Heart right ventricle (tissue), 16 donors: ENCODE measurements around the gene TIE1. TPM values are rescaled to one million over a fixed set of nuclear protein-coding genes. Genes with fewer than 3 reads are reported as not detected.

ENCODE experiments used
- ATAC-seq, 8 donors: fragments of 200-7000 bp; cut with Tn5 transposase; one replicate each; pipeline ENCODE4 v1.9.1; 2020; ENCODE audit warnings: mild to moderate bottlenecking in 8 of 8, moderate library complexity in 8 of 8, moderate number of reproducible peaks in 1 of 8
- DNase-seq, 2 donors: peaks; one replicate each; pipeline ENCODE4 v3.0.0-alpha.2; 2020
- H3K27ac ChIP-seq, 10 donors: fragments of 200-600 bp; sonication (generic) in 2 of 10; one replicate each; pipeline versions ENCODE4 v1.5.0 to v1.8.0; 2020 to 2022; ENCODE audit warnings: mild to moderate bottlenecking in 3 of 10
- H3K27me3 ChIP-seq, 7 donors: fragments of 200-600 bp; one replicate each; pipeline ENCODE4 v1.8.0; 2021 to 2022; ENCODE audit warnings: mild to moderate bottlenecking in 2 of 7
- H3K36me3 ChIP-seq, 9 donors: fragments of 200-600 bp; sonication (generic) in 1 of 9; one replicate each; pipeline versions ENCODE4 v1.5.0 to v1.8.0; 2020 to 2022; ENCODE audit warnings: mild to moderate bottlenecking in 2 of 9
- H3K4me1 ChIP-seq, 9 donors: fragments of 200-600 bp; sonication (generic) in 1 of 9; one replicate each; pipeline versions ENCODE4 v1.5.0 to v1.8.0; 2020 to 2022; ENCODE audit warnings: mild to moderate bottlenecking in 4 of 9
- H3K4me3 ChIP-seq, 10 donors: fragments of 200-600 bp; sonication (generic) in 2 of 10; one replicate each; pipeline versions ENCODE4 v1.5.0 to v1.8.0; 2020 to 2022; ENCODE audit warnings: mild to moderate bottlenecking in 7 of 10, moderate library complexity in 2 of 10
- H3K9me3 ChIP-seq, 11 donors: fragments of 200-600 bp in 10 of 11; sonication (generic) in 2 of 11; one replicate each; pipeline versions ENCODE4 v1.5.0 to v1.8.0; 2013 to 2022; ENCODE audit warnings: mild to moderate bottlenecking in 2 of 11, control low read depth in 1 of 11, moderate library complexity in 1 of 11
- WGBS, 2 donors: extraction: QIAGEN DNeasy Blood & Tissue Kit; methylation state at CpG; one replicate each; pipeline ENCODE4 v1.1.7; 2013; ENCODE audit warnings: inconsistent platforms in 1 of 2; 5-methylcytosine and 5-hydroxymethylcytosine counted together
- intact Hi-C, 10 donors: fragments of 100-400 bp; cut with DNase I; formaldehyde crosslinking; loops; one replicate each; pipeline versions ENCODE4 v1.11.1 to v1.14.2; 2022
- polyA plus RNA-seq, 2 donors: library from polyadenylated mRNA; stranded (reverse); fragments of 200-250 nt; gene quantifications; one replicate each; pipeline ENCODE4 v1.2.3, GENCODE V29; 2013
- total RNA-seq, 10 donors: library from RNA; stranded (reverse); fragmentation: NEBNext Ultra II Directional in 3 of 10; extraction: Animal tissue kit (Norgen Biotek cat#: 25700) in 3 of 10; gene quantifications; one replicate each; pipeline versions ENCODE4 v1.2.1 to v1.2.4, GENCODE V29; 2021 to 2023
- TF ChIP-seq, protein P1 (sequence below), 9 donors: fragments of 200-600 bp; sonication (generic) in 2 of 9; IDR thresholded peaks; one replicate each; pipeline versions ENCODE4 v1.5.0 to v1.8.0; 2021 to 2022; ENCODE audit warnings: antibody characterized with exemption in 9 of 9, mild to moderate bottlenecking in 5 of 9, moderate library complexity in 1 of 9
- donor health status: Arrhythmogenic right ventricular cardiomyopathy.
- donor health status: ischemic (EF 13 %, LVEDD 7.1; RV severe dilation, severe dysfunction).
- donor health status: healthy with polysubstance abuse.
- donor health status: DM: no; HTN: yes; CAD: no.
- donor health status: DM: no; HTN: no; CAD: no.
- donor health status: ischemic (EF 25% LVEDD 6.9; RV normal size, moderate dysfunction).
- donor health status: ischemic (EF 25% LVEDD 5.7; RV mildly dilated, moderate dysfunction).
- donor health status: healthy.
- donor health status: DM: yes; HTN: yes; CAD: no.
- donor health status: Ischemic cardiomyopathy.
- donor health status: ischemic (EF 35%, LVEDD 5.7; RV mildly dilated, moderate dysfunction).
- donor health status: nonischemic (EF 11% LVEDD 7.7; RV severe dilation, severe dysfunction).
- donor health status: DM: yes; HTN: yes; CAD: no.
- donor health status: PGD.
- donor health status: ischemic (EF 29% LVEDD 5.4; RV normal size, mild dysfunction).
- donor health status: nonischemic (EF 23%, LVEDD 6.1; RV moderate dilation, normal function).

The TIE1 gene
- total and polyA plus RNA-seq, 12 donors: 19.9 to 55.8 (median 32.0) TPM

DNA sequence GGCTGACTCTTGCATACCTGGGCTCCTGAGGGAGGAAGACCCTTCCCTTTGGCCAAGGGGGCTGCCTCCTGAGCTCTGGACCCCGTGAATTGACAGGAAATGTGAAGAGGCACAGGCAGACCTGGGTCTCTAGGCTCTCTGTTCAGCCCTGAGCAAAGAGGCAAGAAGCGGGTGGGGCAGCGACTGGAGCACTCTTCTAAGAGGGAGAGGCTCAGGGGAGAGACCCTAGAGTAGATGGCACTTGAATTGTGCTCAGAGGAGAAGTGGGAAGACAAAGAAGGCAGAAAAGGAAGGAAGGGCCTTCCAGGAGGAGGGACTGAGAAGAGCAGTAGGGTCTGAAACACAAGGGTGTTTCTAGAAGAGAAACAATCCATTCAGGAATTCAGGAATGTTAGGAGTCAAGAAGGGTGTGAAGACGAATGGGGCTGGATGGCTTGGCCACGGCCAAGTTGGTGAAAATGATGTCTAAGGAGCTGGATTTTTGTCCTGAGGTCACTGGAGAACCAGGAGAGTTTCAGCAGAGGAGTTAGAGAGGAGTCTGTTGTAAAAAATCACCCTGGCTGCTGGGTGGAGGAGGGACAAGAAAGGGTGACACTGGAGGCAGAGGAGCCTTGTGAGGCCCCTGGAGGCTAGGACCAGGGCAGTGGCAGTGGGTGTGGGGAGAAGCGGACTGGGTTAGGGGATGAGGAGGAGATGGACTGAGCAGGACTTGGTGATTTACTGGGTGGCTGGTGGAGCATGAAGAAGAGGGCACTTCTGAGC lies 5.3 kb downstream of the TIE1 start:
- TF ChIP-seq, protein P1, sequence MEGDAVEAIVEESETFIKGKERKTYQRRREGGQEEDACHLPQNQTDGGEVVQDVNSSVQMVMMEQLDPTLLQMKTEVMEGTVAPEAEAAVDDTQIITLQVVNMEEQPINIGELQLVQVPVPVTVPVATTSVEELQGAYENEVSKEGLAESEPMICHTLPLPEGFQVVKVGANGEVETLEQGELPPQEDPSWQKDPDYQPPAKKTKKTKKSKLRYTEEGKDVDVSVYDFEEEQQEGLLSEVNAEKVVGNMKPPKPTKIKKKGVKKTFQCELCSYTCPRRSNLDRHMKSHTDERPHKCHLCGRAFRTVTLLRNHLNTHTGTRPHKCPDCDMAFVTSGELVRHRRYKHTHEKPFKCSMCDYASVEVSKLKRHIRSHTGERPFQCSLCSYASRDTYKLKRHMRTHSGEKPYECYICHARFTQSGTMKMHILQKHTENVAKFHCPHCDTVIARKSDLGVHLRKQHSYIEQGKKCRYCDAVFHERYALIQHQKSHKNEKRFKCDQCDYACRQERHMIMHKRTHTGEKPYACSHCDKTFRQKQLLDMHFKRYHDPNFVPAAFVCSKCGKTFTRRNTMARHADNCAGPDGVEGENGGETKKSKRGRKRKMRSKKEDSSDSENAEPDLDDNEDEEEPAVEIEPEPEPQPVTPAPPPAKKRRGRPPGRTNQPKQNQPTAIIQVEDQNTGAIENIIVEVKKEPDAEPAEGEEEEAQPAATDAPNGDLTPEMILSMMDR (IDR thresholded peaks at IDR 0.05): no peak
- H3K36me3 ChIP-seq: peaks cover 0 to 54% (median 0%) of the 10 kb centered on the region in 9 donors
- no peak overlapping the region for H3K4me3 ChIP-seq
- no peak overlapping the region for H3K27ac ChIP-seq
- DNase-seq (no peak), ATAC-seq (no peak)
- no peaks in the 10 kb centered on the region for H3K9me3 ChIP-seq
- H3K27me3 ChIP-seq: no peaks in the 10 kb centered on the region
- 83 to 86% methylated on average over 6 of the region's 6 CpGs for WGBS, 2 donors
- peaks cover 3 to 46% (median 23%) of the 10 kb centered on the region in 9 donors for H3K4me1 ChIP-seq
- intact Hi-C loops: no loop called here

DNA sequence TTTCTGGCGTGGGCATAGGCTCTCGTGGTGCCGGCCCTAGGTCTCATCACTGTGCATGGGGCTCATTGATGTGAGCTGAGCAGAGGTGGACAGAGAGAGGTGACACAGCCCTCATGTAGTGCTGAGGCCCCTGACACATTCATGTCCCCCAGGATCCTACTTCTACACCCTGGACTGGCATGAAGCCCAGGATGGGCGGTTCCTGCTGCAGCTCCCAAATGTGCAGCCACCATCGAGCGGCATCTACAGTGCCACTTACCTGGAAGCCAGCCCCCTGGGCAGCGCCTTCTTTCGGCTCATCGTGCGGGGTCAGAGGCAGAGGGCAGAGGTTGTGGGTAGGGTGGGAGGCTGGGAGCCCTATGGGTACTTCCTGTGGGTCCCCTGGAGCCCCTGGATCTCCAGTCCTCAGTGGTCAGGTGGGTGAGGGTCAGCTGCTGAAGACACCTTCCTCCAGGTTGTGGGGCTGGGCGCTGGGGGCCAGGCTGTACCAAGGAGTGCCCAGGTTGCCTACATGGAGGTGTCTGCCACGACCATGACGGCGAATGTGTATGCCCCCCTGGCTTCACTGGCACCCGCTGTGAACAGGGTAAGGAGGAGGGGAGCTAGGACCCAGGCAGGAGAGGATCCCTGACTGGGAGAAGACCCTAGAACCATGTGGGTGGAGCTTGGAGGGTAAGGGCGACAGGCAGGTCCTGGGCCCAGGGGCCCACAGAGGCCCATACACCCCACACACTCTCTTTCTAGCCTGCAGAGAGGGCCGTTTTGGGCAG lies 6.1 kb downstream of the TIE1 start:
- intact Hi-C loops: no loop called here
- no peak overlapping the region for H3K27ac ChIP-seq
- ATAC-seq (no peak), DNase-seq (no peak)
- TF ChIP-seq, protein P1 (IDR thresholded peaks at IDR 0.05): no peak
- H3K4me1 ChIP-seq: peaks cover 3 to 46% (median 23%) of the 10 kb centered on the region in 9 donors
- no peaks in the 10 kb centered on the region for H3K9me3 ChIP-seq
- 87% methylated on average over 17 of the region's 17 CpGs for WGBS, 2 donors
- H3K36me3 ChIP-seq: peaks cover 0 to 62% (median 0%) of the 10 kb centered on the region in 9 donors
- H3K4me3 ChIP-seq: no peak overlapping the region
- H3K27me3 ChIP-seq: no peaks in the 10 kb centered on the region

DNA sequence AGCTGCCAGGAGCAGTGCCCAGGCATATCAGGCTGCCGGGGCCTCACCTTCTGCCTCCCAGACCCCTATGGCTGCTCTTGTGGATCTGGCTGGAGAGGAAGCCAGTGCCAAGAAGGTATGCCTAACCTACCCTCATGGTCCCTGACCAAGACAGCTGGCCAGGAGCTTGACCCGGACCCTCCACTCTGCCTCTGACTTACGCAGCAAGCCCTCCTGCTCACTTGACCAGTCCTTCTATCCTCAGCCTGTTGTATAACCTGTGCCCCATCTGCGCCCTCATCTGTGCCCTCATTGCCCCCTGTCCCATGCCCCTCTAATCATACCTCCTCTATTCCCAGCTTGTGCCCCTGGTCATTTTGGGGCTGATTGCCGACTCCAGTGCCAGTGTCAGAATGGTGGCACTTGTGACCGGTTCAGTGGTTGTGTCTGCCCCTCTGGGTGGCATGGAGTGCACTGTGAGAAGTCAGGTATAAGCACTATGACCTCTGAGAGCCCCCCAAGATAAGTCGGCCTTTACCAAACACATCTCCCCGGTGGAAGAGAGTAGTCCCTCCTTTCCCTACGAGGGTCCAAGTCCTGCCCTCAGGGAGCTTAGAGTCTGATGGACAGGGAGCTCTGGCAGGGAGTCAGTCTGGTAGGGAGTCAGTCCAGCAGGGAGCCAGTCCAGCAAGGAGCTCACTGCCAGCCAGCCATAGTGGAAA lies 6.8 kb downstream of the TIE1 start:
- H3K36me3 ChIP-seq: peaks cover 0 to 69% (median 0%) of the 10 kb centered on the region in 9 donors
- peaks cover 3 to 42% (median 19%) of the 10 kb centered on the region in 9 donors for H3K4me1 ChIP-seq
- no peak for DNase-seq
- H3K27ac ChIP-seq: no peak overlapping the region
- H3K4me3 ChIP-seq: no peak overlapping the region
- 92 to 95% methylated on average over 9 of the region's 9 CpGs for WGBS, 2 donors
- no peaks in the 10 kb centered on the region for H3K27me3 ChIP-seq
- intact Hi-C loops: no loop called here
- TF ChIP-seq, protein P1 (IDR thresholded peaks at IDR 0.05): no peak
- no peaks in the 10 kb centered on the region for H3K9me3 ChIP-seq
- ATAC-seq: no peak
